SK-N-SH (cell line): ENCODE results near the gene HPCAL4.

Experiments
- EP300 ChIP-seq, 2 experiments: IDR thresholded peaks; 2 replicates each; pipeline versions ENCODE4 v1.4.0 to v1.6.1; 2012; ENCODE audit warnings: borderline replicate concordance in 1 of 2, low read depth in 1 of 2, low read length in 1 of 2
- REST ChIP-seq: IDR thresholded peaks from 2 replicates; pipeline ENCODE4 v1.6.1; 2012; ENCODE audit warnings: mild to moderate bottlenecking, low read depth, low read length, moderate library complexity

DNA sequence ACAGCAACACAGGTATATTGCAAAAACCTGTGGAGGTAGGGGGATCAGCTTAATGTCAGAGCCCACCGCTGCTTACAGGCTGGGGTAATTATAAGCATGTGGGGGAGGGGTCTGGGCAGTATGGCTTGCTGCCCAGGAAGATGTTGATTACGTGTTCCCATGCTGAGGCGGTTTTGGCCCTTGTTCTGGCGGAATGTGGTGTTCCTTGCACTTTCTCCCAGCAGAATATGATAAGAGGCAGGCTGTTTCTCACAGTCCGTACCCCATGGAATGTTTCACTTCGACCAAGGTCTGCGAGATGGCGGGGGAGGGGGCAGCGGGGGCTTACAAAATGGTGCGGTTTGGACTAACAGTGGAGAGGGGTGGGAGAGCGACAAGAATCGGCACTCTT is 9.8 kb upstream of the HPCAL4 start:
- no peak for TF ChIP-seq REST
- no peak for TF ChIP-seq EP300 (IDR thresholded peaks at IDR 0.05; ENCODE audit: borderline replicate concordance in 1 of 2, low read depth in 1 of 2, low read length in 1 of 2)
